Measurements from ENCODE around the gene SDHC.

DNA sequence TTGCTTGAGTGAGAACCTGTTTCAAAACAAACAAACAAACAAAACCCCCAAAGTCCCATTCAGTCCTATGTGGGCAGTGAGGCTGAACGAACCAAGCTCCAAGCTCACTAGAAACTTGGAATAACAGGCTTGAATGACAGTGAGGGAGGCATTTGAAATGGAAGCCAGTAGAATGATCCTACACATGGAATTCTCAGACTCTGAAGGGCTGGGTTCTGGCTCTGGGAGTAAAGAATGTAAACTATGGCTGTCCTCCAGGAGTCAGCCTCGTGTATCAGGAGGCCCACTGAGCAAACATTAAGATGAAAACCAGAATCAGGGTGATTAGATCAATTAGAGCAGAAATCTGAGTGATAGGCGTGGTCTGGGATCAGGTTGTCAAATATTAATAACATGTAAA, 40.8 kb upstream of the SDHC start:
- TF ChIP-seq EP300 (IDR thresholded peaks at IDR 0.05; ENCODE audit: borderline replicate concordance in 1 of 2, low read depth in 1 of 2, low read length in 1 of 2) (no peak), JUND (IDR thresholded peaks at IDR 0.05) (no peak), POLR2AphosphoS5 (IDR thresholded peaks at IDR 0.05; ENCODE audit: low read depth, low read length) (no peak), GABPA (IDR thresholded peaks at IDR 0.05; ENCODE audit: low read depth) (no peak)
- TF ChIP-seq, protein P1, sequence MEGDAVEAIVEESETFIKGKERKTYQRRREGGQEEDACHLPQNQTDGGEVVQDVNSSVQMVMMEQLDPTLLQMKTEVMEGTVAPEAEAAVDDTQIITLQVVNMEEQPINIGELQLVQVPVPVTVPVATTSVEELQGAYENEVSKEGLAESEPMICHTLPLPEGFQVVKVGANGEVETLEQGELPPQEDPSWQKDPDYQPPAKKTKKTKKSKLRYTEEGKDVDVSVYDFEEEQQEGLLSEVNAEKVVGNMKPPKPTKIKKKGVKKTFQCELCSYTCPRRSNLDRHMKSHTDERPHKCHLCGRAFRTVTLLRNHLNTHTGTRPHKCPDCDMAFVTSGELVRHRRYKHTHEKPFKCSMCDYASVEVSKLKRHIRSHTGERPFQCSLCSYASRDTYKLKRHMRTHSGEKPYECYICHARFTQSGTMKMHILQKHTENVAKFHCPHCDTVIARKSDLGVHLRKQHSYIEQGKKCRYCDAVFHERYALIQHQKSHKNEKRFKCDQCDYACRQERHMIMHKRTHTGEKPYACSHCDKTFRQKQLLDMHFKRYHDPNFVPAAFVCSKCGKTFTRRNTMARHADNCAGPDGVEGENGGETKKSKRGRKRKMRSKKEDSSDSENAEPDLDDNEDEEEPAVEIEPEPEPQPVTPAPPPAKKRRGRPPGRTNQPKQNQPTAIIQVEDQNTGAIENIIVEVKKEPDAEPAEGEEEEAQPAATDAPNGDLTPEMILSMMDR (IDR thresholded peaks at IDR 0.05), result no peak
- TF ChIP-seq, protein P2, sequence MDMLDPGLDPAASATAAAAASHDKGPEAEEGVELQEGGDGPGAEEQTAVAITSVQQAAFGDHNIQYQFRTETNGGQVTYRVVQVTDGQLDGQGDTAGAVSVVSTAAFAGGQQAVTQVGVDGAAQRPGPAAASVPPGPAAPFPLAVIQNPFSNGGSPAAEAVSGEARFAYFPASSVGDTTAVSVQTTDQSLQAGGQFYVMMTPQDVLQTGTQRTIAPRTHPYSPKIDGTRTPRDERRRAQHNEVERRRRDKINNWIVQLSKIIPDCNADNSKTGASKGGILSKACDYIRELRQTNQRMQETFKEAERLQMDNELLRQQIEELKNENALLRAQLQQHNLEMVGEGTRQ (IDR thresholded peaks at IDR 0.05; ENCODE audit: borderline replicate concordance, low read depth, low read length), result no peak

Measured in SK-N-SH (cell line).